Astrocyte (in vitro differentiated cells and primary cell): ENCODE data around the gene GNA14.

Experiments
- CTCF ChIP-seq: IDR thresholded peaks from 2 replicates; pipeline ENCODE4 v1.5.1; 2011; ENCODE audit warnings: low read depth, mild to moderate bottlenecking, inconsistent platforms, low read length, moderate library complexity; ENCODE audit not compliant: insufficient read depth
- EZH2 ChIP-seq: IDR thresholded peaks from 2 replicates; pipeline ENCODE4 v1.6.1; 2012; ENCODE audit warnings: mild to moderate bottlenecking, low read length, inconsistent platforms; ENCODE audit not compliant: insufficient read depth

GRCh38 chr9:77507212-77507961, 140.7 kb downstream of the GNA14 start:
- TF ChIP-seq CTCF (no peak), EZH2 (no peak)
